Left lobe of liver (tissue), 2 donors: ENCODE measurements around the gene F13A1. TPM values are rescaled to one million over a fixed set of nuclear protein-coding genes. Genes with fewer than 3 reads are reported as not detected.
"Not testable (repeated sequence)": the region's sequence is repeated elsewhere in the genome, so short reads cannot be mapped to it uniquely, and the experiment has no call there.

Experiments
- ATAC-seq: fragments of 200-7000 bp; cut with Tn5 transposase; one replicate; pipeline ENCODE4 v1.9.1; 2020; ENCODE audit warnings: mild to moderate bottlenecking, moderate library complexity
- DNase-seq: peaks from one replicate; pipeline ENCODE4 v3.0.0-alpha.2; 2020; ENCODE audit warnings: low spot score
- total RNA-seq: library from RNA; stranded (reverse); gene quantifications from one replicate; pipeline ENCODE4 v1.2.1, GENCODE V29; 2021
- donor health status: DM: no; HTN: no; CAD: no; lungs with moderate emphysema.
- donor health status: DM: no; HTN: yes; CAD: no.

F13A1 gene
- total RNA-seq, 1 donor from 2014 or later: 1.1 TPM

- ATAC-seq (no peak), DNase-seq (no peak)
Observed at GRCh38 chr6:6320901-6321300, 439 bp upstream of the F13A1 start.

- no peak for DNase-seq
- no peak for ATAC-seq
Observed at GRCh38 chr6:6317825-6318733, 2.4 kb downstream of the F13A1 start.

DNA sequence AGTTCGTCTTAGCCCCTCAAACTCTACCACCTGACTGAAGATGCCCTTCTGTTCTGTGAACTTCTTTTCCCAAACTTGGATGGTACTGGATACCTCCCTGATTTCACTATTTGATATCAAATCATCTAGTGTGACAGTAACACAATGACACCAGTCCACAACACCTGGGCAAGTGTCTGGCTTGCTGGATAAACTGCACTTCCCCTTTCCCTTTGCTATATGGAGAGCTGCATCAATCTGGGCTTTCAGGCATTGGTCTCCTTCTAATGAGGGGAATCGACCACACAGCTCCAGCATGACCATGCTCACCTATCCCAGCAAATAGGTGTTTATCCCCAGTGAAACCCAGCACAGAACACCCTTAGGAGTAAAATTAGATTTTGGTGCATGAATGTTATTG is 3.1 kb downstream of the F13A1 start:
- ATAC-seq (no peak), DNase-seq (no peak)

- ATAC-seq (peak; percentile 94), DNase-seq (no peak)
Observed at GRCh38 chr6:6315660-6316059, 4.8 kb downstream of the F13A1 start.

DNA sequence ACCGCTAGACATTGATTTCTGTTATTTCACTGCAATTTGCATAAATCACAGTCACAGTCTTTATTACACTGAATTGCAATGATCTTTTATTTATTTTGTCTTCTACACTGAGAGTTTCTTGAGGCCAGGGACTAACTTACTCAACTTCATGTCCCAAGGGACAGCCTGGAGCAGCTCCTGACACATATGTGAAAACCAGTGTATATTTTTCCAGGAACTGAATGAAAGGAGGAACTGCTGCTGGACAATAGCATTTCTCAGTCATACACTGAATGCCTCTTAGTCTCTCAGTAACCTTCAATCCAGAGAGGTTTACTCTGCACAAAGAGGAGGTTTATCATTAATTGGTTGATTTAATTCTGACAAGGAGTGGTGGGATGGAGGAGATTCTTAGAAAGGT is 5.9 kb downstream of the F13A1 start:
- ATAC-seq (no peak), DNase-seq (no peak)

GRCh38 chr6:6312901-6313441 is 7.5 kb downstream of the F13A1 start:
- peak; percentile 23 for ATAC-seq

GRCh38 chr6:6305575-6305974 is 14.9 kb downstream of the F13A1 start:
- DNase-seq (no peak), ATAC-seq (no peak)

More at GRCh38 chr6:6312901-6313441, 7.5 kb downstream of the F13A1 start:
- DNase-seq: no peak

- not testable (repeated sequence) for ATAC-seq, DNase-seq
Observed at GRCh38 chr6:6300383-6300782, 20.1 kb downstream of the F13A1 start.

GRCh38 chr6:6293317-6293716 is 27.1 kb downstream of the F13A1 start:
- no peak for ATAC-seq
- DNase-seq: no peak

DNA sequence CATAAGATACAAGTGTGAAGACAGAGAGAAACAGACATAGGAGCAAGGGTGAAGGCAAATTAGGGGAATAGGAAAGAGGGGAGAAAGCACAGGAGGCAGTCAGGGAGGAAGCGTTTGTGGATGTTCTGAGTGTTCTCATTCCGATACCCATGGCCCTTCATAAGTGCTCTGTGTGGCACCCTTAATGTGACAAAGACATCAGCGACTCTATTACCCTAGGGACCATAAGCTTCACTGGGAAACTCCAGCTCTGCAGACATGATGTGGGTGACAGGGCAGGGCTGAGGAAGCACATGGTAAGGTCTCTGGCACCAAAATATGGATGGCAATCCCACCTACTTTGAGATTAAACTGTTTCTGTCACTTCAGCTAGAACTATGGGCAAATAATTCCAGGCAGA is 33.0 kb downstream of the F13A1 start:
- DNase-seq (no peak), ATAC-seq (no peak)

- ATAC-seq: no peak
- no peak for DNase-seq
Observed at GRCh38 chr6:6285679-6286078, 34.8 kb downstream of the F13A1 start.

GRCh38 chr6:6284221-6284966 is 36.1 kb downstream of the F13A1 start:
- no peak for ATAC-seq
- no peak for DNase-seq

GRCh38 chr6:6283746-6284145 is 36.7 kb downstream of the F13A1 start:
- DNase-seq: no peak

DNA sequence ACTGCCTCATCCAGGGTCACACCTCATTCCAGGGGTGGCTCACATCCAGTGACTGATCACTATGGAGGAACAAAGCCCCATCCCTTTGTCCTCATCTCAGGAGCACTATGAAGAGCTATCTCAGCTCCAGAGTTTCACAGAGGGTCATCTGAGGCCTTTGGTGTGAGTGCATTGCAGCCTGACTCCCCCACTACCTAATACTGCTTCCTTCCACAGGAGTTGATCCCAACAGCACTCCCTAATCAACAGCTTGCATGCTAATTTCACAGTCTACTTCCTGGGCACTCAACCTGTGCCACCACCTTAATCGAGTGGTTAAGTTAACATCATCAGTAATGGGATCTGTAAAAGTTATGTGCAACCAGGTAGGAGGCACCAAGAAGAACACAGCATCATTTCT is 37.7 kb downstream of the F13A1 start:
- no peak for DNase-seq
- ATAC-seq: no peak

More at GRCh38 chr6:6283746-6284145, 36.7 kb downstream of the F13A1 start:
- ATAC-seq: no peak

GRCh38 chr6:6277413-6277812 is 43.0 kb downstream of the F13A1 start:
- no peak for DNase-seq
- ATAC-seq: no peak

DNA sequence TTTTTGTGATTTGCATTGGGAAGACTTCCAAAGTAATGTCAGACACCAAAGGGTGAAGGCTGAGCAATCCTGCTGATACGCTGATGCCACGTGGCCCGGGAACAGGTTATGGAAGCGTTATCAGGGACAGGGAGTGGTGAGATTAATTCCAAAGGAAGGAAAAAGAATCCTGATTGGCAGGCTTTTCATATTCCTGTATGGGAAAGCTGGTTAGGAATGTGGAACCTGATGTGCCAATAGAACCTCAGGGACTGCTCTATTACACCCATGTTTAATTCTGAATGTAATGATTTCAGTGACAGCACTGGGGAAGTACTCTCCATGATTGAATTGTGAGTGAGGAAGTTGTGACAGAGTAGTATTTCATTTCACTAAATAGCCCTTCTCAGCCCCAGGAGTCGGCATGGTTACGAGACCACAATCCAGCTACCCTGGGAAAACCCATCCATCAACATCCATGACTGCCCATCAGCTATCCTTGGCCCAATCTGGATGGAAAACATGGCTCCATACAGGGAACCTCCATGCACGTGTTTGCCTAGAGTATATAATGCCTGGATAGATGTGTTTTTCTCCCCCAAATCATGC is 49.4 kb downstream of the F13A1 start:
- ATAC-seq (no peak), DNase-seq (no peak)

GRCh38 chr6:6260196-6260722 is 60.2 kb downstream of the F13A1 start:
- no peak for ATAC-seq

DNA sequence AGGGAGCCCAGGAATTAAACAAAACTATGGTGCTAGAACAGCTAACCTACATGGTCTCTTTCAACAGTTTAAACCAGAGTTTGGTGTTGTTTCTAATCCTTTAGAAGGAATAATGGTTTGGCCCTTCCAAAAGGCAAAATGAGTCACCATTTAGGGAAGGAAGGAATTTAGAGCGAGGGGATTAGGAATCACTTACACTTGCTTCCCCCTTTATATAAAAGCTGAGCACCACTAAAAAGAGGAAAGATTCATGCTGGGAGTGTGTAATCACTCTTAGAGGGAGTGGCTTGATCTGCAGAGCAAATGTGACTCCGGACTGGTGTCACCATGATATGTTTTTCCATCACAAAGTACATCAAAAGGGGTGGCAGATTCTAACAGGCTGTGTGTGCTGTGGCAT is 63.6 kb downstream of the F13A1 start:
- DNase-seq (no peak), ATAC-seq (no peak)

More at GRCh38 chr6:6260196-6260722, 60.2 kb downstream of the F13A1 start:
- no peak for DNase-seq

DNA sequence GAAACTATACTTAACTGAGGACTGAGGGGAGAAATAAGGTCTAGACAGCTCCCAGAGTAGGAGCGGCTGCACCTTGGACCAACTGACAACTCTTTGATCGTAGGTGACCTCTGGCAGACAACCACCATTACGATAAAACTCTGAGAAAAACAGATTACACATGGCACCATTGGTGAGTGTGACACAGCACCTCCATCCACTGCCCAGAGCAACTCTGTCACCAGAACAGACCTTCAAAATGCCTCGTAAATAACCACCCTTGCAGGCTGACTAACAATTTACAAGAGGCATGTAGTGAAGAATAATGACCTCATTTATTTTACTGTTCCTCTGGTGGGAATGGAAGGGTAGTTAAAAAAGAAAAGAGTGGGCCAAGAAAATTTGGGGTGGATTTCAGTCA is 64.2 kb downstream of the F13A1 start:
- DNase-seq (no peak), ATAC-seq (no peak)

DNA sequence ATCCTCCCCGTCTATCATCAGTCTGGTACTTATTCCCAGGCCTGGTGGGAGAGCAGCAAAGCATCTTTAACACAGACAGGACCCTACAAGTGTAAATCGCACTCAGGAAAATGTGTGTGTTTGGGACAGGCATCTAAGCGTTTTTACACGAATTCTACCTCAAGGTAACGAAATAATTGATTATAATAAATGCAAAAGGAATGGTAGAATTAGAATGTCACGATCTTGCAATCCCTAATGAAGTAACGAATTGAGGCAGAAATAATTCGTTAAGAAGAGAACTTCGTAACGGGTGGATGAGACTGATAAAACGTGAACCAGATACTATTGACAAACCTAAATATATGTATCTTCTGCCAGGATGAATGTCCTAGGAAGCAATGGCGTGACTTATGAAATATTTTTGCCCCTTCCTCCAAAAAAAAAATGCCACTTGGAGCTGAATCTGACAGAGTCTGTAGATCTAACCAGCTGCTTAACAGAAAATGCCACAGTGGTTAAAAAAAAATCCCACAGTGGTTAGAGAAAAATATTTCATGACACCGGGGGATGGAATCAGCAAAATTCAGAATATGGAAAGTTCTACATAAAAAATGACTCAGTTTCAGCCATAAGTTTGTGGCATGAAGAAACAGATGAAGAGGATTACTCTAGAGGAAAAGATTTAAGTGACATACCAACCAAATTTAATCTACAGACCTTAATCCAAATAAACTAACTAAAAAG is 68.7 kb downstream of the F13A1 start:
- no peak for DNase-seq
- ATAC-seq: no peak
